SH-SY5Y (cell line): ENCODE results near the gene USP7.

Experiments
- GATA2 ChIP-seq: IDR thresholded peaks from 2 replicates; pipeline ENCODE4 v1.6.1; 2011; ENCODE audit warnings: mild to moderate bottlenecking, low read depth, low read length
- GATA3 ChIP-seq: IDR thresholded peaks from 2 replicates; pipeline ENCODE4 v1.6.1; 2011; ENCODE audit warnings: low read depth, mild to moderate bottlenecking, low read length, moderate library complexity

- TF ChIP-seq GATA2 = no peak
- no peak for TF ChIP-seq GATA3
Measured at GRCh38 chr16:8949536-8950418, 13.9 kb downstream of the USP7 start.
